Erythroblast (primary cell): ENCODE results near the gene ARHGEF39.
"Not testable (repeated sequence)": the region's sequence is repeated elsewhere in the genome, so short reads cannot be mapped to it uniquely, and the experiment has no call there.

Experiments used
- DNase-seq, 2 experiments: peaks; one replicate each; lab custom pipeline; 2025; lab: John Stamatoyannopoulos, UW
- GATA1 ChIP-seq: IDR thresholded peaks from 2 replicates; pipeline ENCODE4 v1.6.1; 2011; ENCODE audit warnings: low read depth, mild to moderate bottlenecking, control low read depth, low read length, moderate library complexity
- POLR2A ChIP-seq: IDR thresholded peaks from 2 replicates; pipeline ENCODE4 v1.6.1; 2011; ENCODE audit warnings: mild to moderate bottlenecking, low read length

Gene ARHGEF39

GRCh38 chr9:35639631-35640030, 25.4 kb downstream of the ARHGEF39 start:
- TF ChIP-seq POLR2A (no peak), GATA1 (no peak)
- DNase-seq, result no peak

GRCh38 chr9:35639225-35639624, 25.8 kb downstream of the ARHGEF39 start:
- DNase-seq, result not testable (repeated sequence)

GRCh38 chr9:35638751-35639150, 26.2 kb downstream of the ARHGEF39 start:
- DNase-seq, result not testable (repeated sequence)

- not testable (repeated sequence) for DNase-seq
Measured at GRCh38 chr9:35637427-35637955, 27.5 kb downstream of the ARHGEF39 start.

- not testable (repeated sequence) for DNase-seq
Measured at GRCh38 chr9:35636877-35637246, 28.1 kb downstream of the ARHGEF39 start.

GRCh38 chr9:35636135-35636876, 28.7 kb downstream of the ARHGEF39 start:
- TF ChIP-seq POLR2A (no peak), GATA1 (no peak)
- no peak for DNase-seq

- TF ChIP-seq POLR2A, result no peak
- TF ChIP-seq GATA1, result no peak
- no peak for DNase-seq
Measured at GRCh38 chr9:35635730-35636129, 29.3 kb downstream of the ARHGEF39 start.

- TF ChIP-seq POLR2A, result no peak
- DNase-seq, result no peak
Measured at GRCh38 chr9:35629597-35629996, 35.4 kb downstream of the ARHGEF39 start.

GRCh38 chr9:35628389-35628991, 36.5 kb downstream of the ARHGEF39 start:
- DNase-seq, result no peak
- no peak for TF ChIP-seq GATA1
- TF ChIP-seq POLR2A, result no peak

- TF ChIP-seq POLR2A (no peak), GATA1 (no peak)
- no peak for DNase-seq
Measured at GRCh38 chr9:35627575-35627974, 37.4 kb downstream of the ARHGEF39 start.

- no peak for TF ChIP-seq GATA1
- TF ChIP-seq POLR2A, result no peak
- no peak for DNase-seq
Measured at GRCh38 chr9:35619800-35620158, 45.2 kb downstream of the ARHGEF39 start.

GRCh38 chr9:35618854-35619799, 45.9 kb downstream of the ARHGEF39 start:
- DNase-seq, result no peak
- no peak for TF ChIP-seq GATA1
- TF ChIP-seq POLR2A, result no peak

- TF ChIP-seq GATA1 (no peak), POLR2A (no peak)
- peak in 1 of 2 experiments; percentile 9 for DNase-seq
Measured at GRCh38 chr9:35618325-35618727, 46.7 kb downstream of the ARHGEF39 start, which contains the start of gene CD72. TSS of gene CD72 (minus strand) at chr9:35618413. CDS start at chr9:35618303, 110 bp downstream.

- TF ChIP-seq POLR2A, result no peak
- no peak for TF ChIP-seq GATA1
- DNase-seq, result no peak
Measured at GRCh38 chr9:35617548-35617947, 47.4 kb downstream of the ARHGEF39 start.
